Effector memory CD8-positive, alpha-beta T cell (primary cell): Measurements from ENCODE around the gene PSMA7.

Experiments
- ATAC-seq: fragments of 150-1000 bp; cut with Tn5 transposase; replicated peaks from 2 replicates; pipeline ENCODE4 v1.10.0; 2021; ENCODE audit warnings: mild to moderate bottlenecking, moderate library complexity
- DNase-seq, 3 experiments: peaks; one replicate each; pipeline ENCODE4 v3.0.0; 2021
- H3K27ac Mint-ChIP-seq, 2 donors: one replicate each; pipeline ENCODE4 v1.8.0; 2022; ENCODE audit warnings: mild to moderate bottlenecking in 2 of 2, mixed read lengths in 2 of 2, moderate library complexity in 2 of 2
- H3K27me3 Mint-ChIP-seq, 2 donors: one replicate each; pipeline ENCODE4 v1.8.0; 2022; ENCODE audit warnings: mixed read lengths in 2 of 2
- H3K36me3 Mint-ChIP-seq: one replicate; pipeline ENCODE4 v1.8.0; 2022; ENCODE audit warnings: mild to moderate bottlenecking, moderate library complexity, mixed read lengths; ENCODE audit not compliant: insufficient read depth
- H3K4me1 Mint-ChIP-seq, 2 donors: one replicate each; pipeline ENCODE4 v1.8.0; 2022; ENCODE audit warnings: low read depth in 2 of 2, mixed read lengths in 2 of 2
- H3K4me3 Mint-ChIP-seq, 2 donors: one replicate each; pipeline ENCODE4 v1.8.0; 2022; ENCODE audit warnings: mild to moderate bottlenecking in 2 of 2, mixed read lengths in 2 of 2, moderate library complexity in 2 of 2
- H3K9me3 Mint-ChIP-seq, 2 donors: one replicate each; pipeline ENCODE4 v1.8.0; 2022; ENCODE audit warnings: mixed read lengths in 2 of 2

PSMA7 gene

GRCh38 chr20:62143957-62144825, 997 bp upstream of the PSMA7 start:
- DNase-seq = peak in 2 of 3 experiments; percentile 33 to 42
- Mint-ChIP-seq H3K36me3 (peaks cover 44% of the 10 kb centered on the region), H3K27me3 (no peaks in the 10 kb centered on the region), H3K9me3 (no peaks in the 10 kb centered on the region), H3K27ac (peak overlapping the region; percentile 86 to 89), H3K4me1 (peaks cover 46 to 48% of the 10 kb centered on the region in 2 donors), H3K4me3 (peak overlapping the region; percentile 78 to 82)
- ATAC-seq = peak; percentile 3

- ATAC-seq = no peak
- Mint-ChIP-seq H3K27ac (peak overlapping the region; percentile 93 to 94), H3K4me1 (peaks cover 48 to 50% of the 10 kb centered on the region in 2 donors)
These were observed 728 bp downstream of the PSMA7 start for GRCh38 chr20:62142252-62143080.

GRCh38 chr20:62141397-62142251, 1.6 kb downstream of the PSMA7 start:
- Mint-ChIP-seq H3K36me3 (peaks cover 62% of the 10 kb centered on the region), H3K9me3 (no peaks in the 10 kb centered on the region), H3K27ac (peak overlapping the region; percentile 93 to 94), H3K4me1 (peaks cover 46 to 48% of the 10 kb centered on the region in 2 donors), H3K27me3 (no peaks in the 10 kb centered on the region), H3K4me3 (peak overlapping the region; percentile 85 to 86)
- DNase-seq (peak; percentile 51 to 54 (median 51)), ATAC-seq (peak; percentile 52)

More at GRCh38 chr20:62142252-62143080, 728 bp downstream of the PSMA7 start:
- Mint-ChIP-seq H3K36me3 (peaks cover 54% of the 10 kb centered on the region), H3K27me3 (no peaks in the 10 kb centered on the region), H3K9me3 (no peaks in the 10 kb centered on the region), H3K4me3 (peak overlapping the region; percentile 85 to 86)
- DNase-seq = peak in 1 of 3 experiments; percentile 14

DNA sequence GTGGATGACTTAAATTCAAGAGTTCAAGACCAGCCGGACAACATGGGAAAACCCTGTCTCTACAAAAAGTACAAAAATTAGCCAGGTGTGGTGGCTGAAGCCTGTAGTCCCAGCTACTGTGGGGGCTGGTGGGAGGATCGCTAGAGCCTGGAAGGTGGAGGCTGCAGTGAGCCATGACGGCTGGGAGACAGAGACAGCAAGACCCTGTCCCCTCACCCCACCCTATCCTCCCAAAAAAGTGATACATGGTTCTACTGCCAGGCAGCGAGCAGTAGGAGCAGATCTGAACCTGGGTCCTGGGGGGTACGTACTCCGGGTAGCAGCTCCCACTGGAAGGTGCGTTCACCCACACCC, 2.2 kb downstream of the PSMA7 start:
- peak overlapping the region; percentile 93 to 94 for H3K27ac Mint-ChIP-seq

DNA sequence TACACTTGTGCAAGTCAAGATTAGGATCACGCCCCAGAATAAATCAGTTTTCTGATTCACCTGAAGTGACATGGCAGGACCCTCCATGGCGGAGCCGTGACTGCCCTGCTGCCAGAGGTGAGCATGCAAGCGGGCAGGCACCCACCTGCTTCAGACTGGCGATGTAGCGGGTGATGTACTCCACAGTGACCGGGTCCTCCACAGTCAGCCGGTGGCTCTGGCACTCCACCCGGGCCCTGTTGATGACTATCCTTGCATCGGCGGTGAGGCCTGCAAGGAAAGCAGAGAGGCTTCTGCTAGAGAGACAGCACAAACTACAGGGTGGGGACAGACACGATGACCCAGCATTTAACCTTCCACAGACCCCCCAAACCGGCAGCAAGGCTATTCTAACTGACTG, 3.6 kb downstream of the PSMA7 start:
- Mint-ChIP-seq H3K27ac (peak overlapping the region in 1 of 2 donors; percentile 93), H3K4me3 (no peak overlapping the region), H3K36me3 (peaks cover 79% of the 10 kb centered on the region), H3K4me1 (peaks cover 35 to 38% of the 10 kb centered on the region in 2 donors), H3K27me3 (no peaks in the 10 kb centered on the region), H3K9me3 (no peaks in the 10 kb centered on the region)
- no peak for DNase-seq
- no peak for ATAC-seq

More for the DNA sequence above, 2.2 kb downstream of the PSMA7 start:
- DNase-seq (no peak), ATAC-seq (no peak)
- H3K4me3 Mint-ChIP-seq = peak overlapping the region; percentile 85 to 86
- H3K27me3 Mint-ChIP-seq = no peaks in the 10 kb centered on the region
- H3K36me3 Mint-ChIP-seq = peaks cover 68% of the 10 kb centered on the region
- no peaks in the 10 kb centered on the region for H3K9me3 Mint-ChIP-seq
- peaks cover 48% of the 10 kb centered on the region in 2 donors for H3K4me1 Mint-ChIP-seq

DNA sequence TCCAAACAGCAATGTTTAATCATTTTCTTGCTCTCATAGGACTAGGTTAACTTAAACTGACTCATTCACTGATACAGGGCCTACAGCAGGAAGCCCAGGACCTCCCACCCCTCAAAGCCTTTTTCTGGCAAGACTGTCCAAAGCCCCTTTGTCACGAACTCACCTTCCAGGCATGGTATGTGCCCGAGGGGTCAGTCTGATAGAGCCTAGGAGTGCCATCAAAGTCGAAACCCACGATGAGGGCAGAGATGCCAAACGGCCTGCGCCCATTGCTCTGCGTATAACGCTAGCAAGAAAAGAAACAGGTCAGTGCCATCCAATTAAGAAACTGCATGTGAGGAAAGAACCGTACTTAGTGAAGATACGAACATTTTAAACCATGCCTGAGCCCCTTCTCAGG, 4.3 kb downstream of the PSMA7 start:
- Mint-ChIP-seq H3K36me3 (peaks cover 86% of the 10 kb centered on the region), H3K9me3 (no peaks in the 10 kb centered on the region)

GRCh38 chr20:62138204-62138543, 5.0 kb downstream of the PSMA7 start:
- Mint-ChIP-seq H3K4me3 (no peak overlapping the region), H3K27me3 (no peaks in the 10 kb centered on the region), H3K36me3 (peaks cover 87% of the 10 kb centered on the region), H3K9me3 (no peaks in the 10 kb centered on the region), H3K27ac (peak overlapping the region; percentile 35 to 78), H3K4me1 (peaks cover 34 to 36% of the 10 kb centered on the region in 2 donors)
- ATAC-seq (no peak), DNase-seq (no peak)

More for the DNA sequence above, 4.3 kb downstream of the PSMA7 start:
- ATAC-seq = no peak
- Mint-ChIP-seq H3K27me3 (no peaks in the 10 kb centered on the region), H3K4me1 (peaks cover 34 to 35% of the 10 kb centered on the region in 2 donors), H3K4me3 (no peak overlapping the region), H3K27ac (peak overlapping the region in 1 of 2 donors; percentile 78)
- DNase-seq = no peak

GRCh38 chr20:62137478-62138203, 5.6 kb downstream of the PSMA7 start:
- H3K27ac Mint-ChIP-seq = peak overlapping the region; percentile 35 to 78
- no peak overlapping the region for H3K4me3 Mint-ChIP-seq
- peaks cover 34 to 38% of the 10 kb centered on the region in 2 donors for H3K4me1 Mint-ChIP-seq
- H3K27me3 Mint-ChIP-seq = no peaks in the 10 kb centered on the region
- no peak for DNase-seq
- ATAC-seq = no peak
- peaks cover 93% of the 10 kb centered on the region for H3K36me3 Mint-ChIP-seq
- H3K9me3 Mint-ChIP-seq = no peaks in the 10 kb centered on the region

GRCh38 chr20:62137092-62137384, 6.2 kb downstream of the PSMA7 start:
- Mint-ChIP-seq H3K27me3 (no peaks in the 10 kb centered on the region), H3K4me3 (no peak overlapping the region), H3K27ac (peak overlapping the region; percentile 35 to 78), H3K4me1 (peaks cover 36 to 40% of the 10 kb centered on the region in 2 donors), H3K9me3 (no peaks in the 10 kb centered on the region), H3K36me3 (peaks cover 92% of the 10 kb centered on the region)
- ATAC-seq = no peak
- no peak for DNase-seq

GRCh38 chr20:62136283-62137091, 6.7 kb downstream of the PSMA7 start:
- peaks cover 91% of the 10 kb centered on the region for H3K36me3 Mint-ChIP-seq
- H3K4me3 Mint-ChIP-seq = no peak overlapping the region
- H3K27me3 Mint-ChIP-seq = no peaks in the 10 kb centered on the region
- H3K4me1 Mint-ChIP-seq = peaks cover 32 to 38% of the 10 kb centered on the region in 2 donors
- peak overlapping the region; percentile 35 to 78 for H3K27ac Mint-ChIP-seq
- peak; percentile 62 for ATAC-seq
- DNase-seq = peak; percentile 70 to 73 (median 72)
- H3K9me3 Mint-ChIP-seq = no peaks in the 10 kb centered on the region

GRCh38 chr20:62135573-62136266, 7.5 kb downstream of the PSMA7 start:
- Mint-ChIP-seq H3K9me3 (no peaks in the 10 kb centered on the region), H3K36me3 (peaks cover 87% of the 10 kb centered on the region), H3K27me3 (no peaks in the 10 kb centered on the region), H3K4me3 (no peak overlapping the region), H3K27ac (peak overlapping the region in 1 of 2 donors; percentile 84), H3K4me1 (peaks cover 25 to 31% of the 10 kb centered on the region in 2 donors)
- ATAC-seq (no peak), DNase-seq (no peak)
